HG03280 (cell line): ENCODE measurements around the gene MRPL24.

Experiments
- ATAC-seq: cut with Tn5 transposase; IDR thresholded peaks from one replicate; pipeline ENCODE4 v1.9.1; 2021; ENCODE audit warnings: mild to moderate bottlenecking, moderate library complexity; ENCODE audit not compliant: unreplicated experiment

MRPL24 gene

GRCh38 chr1:156744786-156745419 lies 4.0 kb upstream of the MRPL24 start:
- ATAC-seq: no peak

GRCh38 chr1:156744344-156744743 lies 3.5 kb upstream of the MRPL24 start:
- no peak for ATAC-seq

GRCh38 chr1:156743367-156744302 lies 2.7 kb upstream of the MRPL24 start:
- ATAC-seq: no peak

- ATAC-seq: no peak
Measured at GRCh38 chr1:156742801-156743200, 1.9 kb upstream of the MRPL24 start.

- ATAC-seq: no peak
Measured at GRCh38 chr1:156742017-156742416, 1.1 kb upstream of the MRPL24 start.

GRCh38 chr1:156741481-156741983 lies 644 bp upstream of the MRPL24 start:
- peak; percentile 0 for ATAC-seq

GRCh38 chr1:156740237-156740740 lies 599 bp downstream of the MRPL24 start:
- ATAC-seq: peak; percentile 2

- no peak for ATAC-seq
Measured at GRCh38 chr1:156738916-156739315, 2.0 kb downstream of the MRPL24 start.

GRCh38 chr1:156738407-156738806 lies 2.5 kb downstream of the MRPL24 start:
- no peak for ATAC-seq

GRCh38 chr1:156733989-156734584 lies 6.8 kb downstream of the MRPL24 start:
- ATAC-seq: no peak

GRCh38 chr1:156728599-156729462 lies 12.1 kb downstream of the MRPL24 start, which contains the start of gene ISG20L2:
ISG20L2 (minus strand) TSS chr1:156728766; CDS start chr1:156727652, 1,114 bp downstream.
- peak; percentile 90 for ATAC-seq

GRCh38 chr1:156727926-156728598 lies 12.8 kb downstream of the MRPL24 start, which contains the start of gene METTL25B:
METTL25B (plus strand) TSS chr1:156728469; CDS start chr1:156729105, 636 bp downstream.
- ATAC-seq: peak; percentile 51

GRCh38 chr1:156727492-156727891 lies 13.4 kb downstream of the MRPL24 start:
- no peak for ATAC-seq

- no peak for ATAC-seq
Measured at GRCh38 chr1:156726549-156727226, 14.2 kb downstream of the MRPL24 start.

GRCh38 chr1:156725683-156726280 lies 15.1 kb downstream of the MRPL24 start:
- peak; percentile 32 for ATAC-seq

GRCh38 chr1:156721535-156721934 lies 19.4 kb downstream of the MRPL24 start:
- no peak for ATAC-seq

- no peak for ATAC-seq
Measured at GRCh38 chr1:156721131-156721530, 19.8 kb downstream of the MRPL24 start.

- ATAC-seq: no peak
Measured at GRCh38 chr1:156717351-156717750, 23.5 kb downstream of the MRPL24 start.

- no peak for ATAC-seq
Measured at GRCh38 chr1:156714830-156715229, 26.1 kb downstream of the MRPL24 start.
